SK-N-SH treated with all-trans-retinoic acid at 6 μM for 48 hours (cell line): ENCODE results near the gene RAD51B.

Experiments
- ATAC-seq: fragments of 200-7000 bp; cut with Tn5 transposase; 3 replicates; pipeline ENCODE4 v1.9.1; 2020; ENCODE audit warnings: mild to moderate bottlenecking, moderate library complexity
- CREB5 ChIP-seq: fragments of 250-450 bp; sonication (Bioruptor Pico); IDR thresholded peaks from 2 replicates; pipeline ENCODE4 v1.5.1; 2020; ENCODE audit warnings: low read depth, mild to moderate bottlenecking, moderate library complexity
- CSDC2 ChIP-seq: fragments of 250-450 bp; sonication (Bioruptor Pico); IDR thresholded peaks from 2 replicates; pipeline ENCODE4 v1.5.0; 2020; ENCODE audit warnings: mild to moderate bottlenecking, moderate library complexity
- CSRNP3 ChIP-seq: fragments of 250-450 bp; sonication (Bioruptor Pico); IDR thresholded peaks from 2 replicates; pipeline ENCODE4 v1.5.1; 2021; ENCODE audit warnings: mild to moderate bottlenecking, moderate library complexity
- ESRRG ChIP-seq: fragments of 250-450 bp; sonication (Bioruptor Pico); IDR thresholded peaks from 2 replicates; pipeline ENCODE4 v1.6.1; 2021; ENCODE audit warnings: mild to moderate bottlenecking
- ISL1 ChIP-seq: fragments of 250-450 bp; sonication (Bioruptor Pico); IDR thresholded peaks from 2 replicates; pipeline ENCODE4 v2.1.2; 2022; ENCODE audit warnings: mild to moderate bottlenecking, moderate library complexity
- PATZ1 ChIP-seq: fragments of 250-450 bp; sonication (Bioruptor Pico); IDR thresholded peaks from 2 replicates; pipeline ENCODE4 v1.8.0; 2020; ENCODE audit warnings: mild to moderate bottlenecking, moderate library complexity, borderline replicate concordance
- PPARA ChIP-seq: fragments of 250-450 bp; sonication (Bioruptor Pico); IDR thresholded peaks from 2 replicates; pipeline ENCODE4 v1.5.0; 2020; ENCODE audit warnings: mild to moderate bottlenecking, borderline replicate concordance
- TCF4 ChIP-seq: fragments of 250-450 bp; sonication (Bioruptor Pico); IDR thresholded peaks from 2 replicates; pipeline ENCODE4 v1.8.0; 2021; ENCODE audit warnings: mild to moderate bottlenecking, moderate library complexity, borderline replicate concordance
- TSHZ2 ChIP-seq: fragments of 250-450 bp; sonication (Bioruptor Pico); IDR thresholded peaks from 2 replicates; pipeline ENCODE4 v1.5.0; 2020; ENCODE audit warnings: mild to moderate bottlenecking, moderate library complexity
- ZFP3 ChIP-seq: fragments of 250-450 bp; sonication (Bioruptor Pico); IDR thresholded peaks from 2 replicates; pipeline ENCODE4 v1.5.0; 2020; ENCODE audit warnings: mild to moderate bottlenecking, moderate library complexity
- ZNF70 ChIP-seq: fragments of 450-650 bp; formaldehyde crosslinking; IDR thresholded peaks from 2 replicates; pipeline ENCODE4 v1.5.0; 2020; ENCODE audit warnings: mild to moderate bottlenecking, moderate library complexity
- ZNF8 ChIP-seq: fragments of 450-650 bp; formaldehyde crosslinking; IDR thresholded peaks from 2 replicates; pipeline ENCODE4 v1.5.0; 2020; ENCODE audit warnings: mild to moderate bottlenecking, moderate library complexity

Gene RAD51B

GRCh38 chr14:68479247-68479646 lies 659.7 kb downstream of the RAD51B start:
- no peak for TF ChIP-seq CSDC2 (CRISPR knock-in tag)
- TF ChIP-seq CSRNP3 (CRISPR knock-in tag): no peak
- TF ChIP-seq, all 23 proteins: peak for 0
- no peak for ATAC-seq

- TF ChIP-seq ZFP3 (CRISPR knock-in tag) (no peak), ISL1 (CRISPR knock-in tag) (no peak), PATZ1 (no peak), CREB5 (no peak), TSHZ2 (CRISPR knock-in tag) (no peak), ZNF8 (CRISPR knock-in tag) (no peak)
- ATAC-seq: no peak
These were observed 662.4 kb downstream of the RAD51B start for GRCh38 chr14:68482018-68482417.

GRCh38 chr14:68482772-68483395 lies 663.3 kb downstream of the RAD51B start:
- no peak for TF ChIP-seq PPARA (CRISPR knock-in tag)
- no peak for TF ChIP-seq ZNF70 (CRISPR knock-in tag)
- TF ChIP-seq TSHZ2 (CRISPR knock-in tag): no peak
- no peak for TF ChIP-seq CREB5
- no peak for TF ChIP-seq TCF4 (CRISPR knock-in tag)
- TF ChIP-seq ESRRG: no peak
- TF ChIP-seq ZFP3 (CRISPR knock-in tag): no peak
- no peak for TF ChIP-seq PATZ1
- ATAC-seq: no peak
